HEK293 (cell line): ENCODE data around the gene TMEM184C.

Experiments
- ZBTB1 ChIP-seq: fragments of 450-650 bp; formaldehyde crosslinking; IDR thresholded peaks from 2 replicates; pipeline ENCODE4 v1.5.1; 2016; ENCODE audit warnings: missing biosample characterization, missing genetic modification characterization
- ZNF416 ChIP-seq: fragments of 450-650 bp; formaldehyde crosslinking; IDR thresholded peaks from 2 replicates; pipeline ENCODE4 v1.5.1; 2016; ENCODE audit warnings: missing biosample characterization, missing genetic modification characterization
- TF ChIP-seq, protein P1 (sequence below): fragments of 450-650 bp; formaldehyde crosslinking; IDR thresholded peaks from 2 replicates; pipeline ENCODE4 v1.5.1; 2016; ENCODE audit warnings: missing biosample characterization, missing genetic modification characterization
- TF ChIP-seq, protein P2 (sequence below): fragments of 450-650 bp; formaldehyde crosslinking; IDR thresholded peaks from 2 replicates; pipeline ENCODE4 v1.5.1; 2017; ENCODE audit warnings: missing biosample characterization, missing genetic modification characterization
- TF ChIP-seq, protein P3 (sequence below): fragments of 450-650 bp; formaldehyde crosslinking; IDR thresholded peaks from 2 replicates; pipeline ENCODE4 v1.5.1; 2017; ENCODE audit warnings: missing biosample characterization, missing genetic modification characterization

DNA sequence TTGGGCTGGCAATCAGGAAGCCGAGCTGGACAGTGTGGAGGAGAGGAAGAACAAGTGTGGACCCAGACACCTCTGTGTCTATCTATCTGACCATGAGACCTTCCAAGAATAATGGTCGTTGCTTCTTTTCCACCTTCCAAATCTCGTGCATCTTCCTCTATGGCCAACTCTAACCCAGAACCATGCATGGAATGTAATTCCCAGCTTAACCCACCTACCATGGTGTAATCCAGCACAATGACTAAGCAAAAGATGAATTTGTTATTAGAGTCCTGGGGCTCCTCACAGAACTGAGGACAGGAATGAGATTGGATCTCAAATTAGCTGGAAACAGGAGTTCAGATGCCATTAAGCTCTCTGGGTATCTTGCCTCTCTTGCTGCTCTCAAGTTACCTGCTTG lies 17.4 kb upstream of the TMEM184C start:
- TF ChIP-seq, protein P1, sequence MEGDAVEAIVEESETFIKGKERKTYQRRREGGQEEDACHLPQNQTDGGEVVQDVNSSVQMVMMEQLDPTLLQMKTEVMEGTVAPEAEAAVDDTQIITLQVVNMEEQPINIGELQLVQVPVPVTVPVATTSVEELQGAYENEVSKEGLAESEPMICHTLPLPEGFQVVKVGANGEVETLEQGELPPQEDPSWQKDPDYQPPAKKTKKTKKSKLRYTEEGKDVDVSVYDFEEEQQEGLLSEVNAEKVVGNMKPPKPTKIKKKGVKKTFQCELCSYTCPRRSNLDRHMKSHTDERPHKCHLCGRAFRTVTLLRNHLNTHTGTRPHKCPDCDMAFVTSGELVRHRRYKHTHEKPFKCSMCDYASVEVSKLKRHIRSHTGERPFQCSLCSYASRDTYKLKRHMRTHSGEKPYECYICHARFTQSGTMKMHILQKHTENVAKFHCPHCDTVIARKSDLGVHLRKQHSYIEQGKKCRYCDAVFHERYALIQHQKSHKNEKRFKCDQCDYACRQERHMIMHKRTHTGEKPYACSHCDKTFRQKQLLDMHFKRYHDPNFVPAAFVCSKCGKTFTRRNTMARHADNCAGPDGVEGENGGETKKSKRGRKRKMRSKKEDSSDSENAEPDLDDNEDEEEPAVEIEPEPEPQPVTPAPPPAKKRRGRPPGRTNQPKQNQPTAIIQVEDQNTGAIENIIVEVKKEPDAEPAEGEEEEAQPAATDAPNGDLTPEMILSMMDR (tag by site-specific recombination) = no peak
- TF ChIP-seq, protein P2, sequence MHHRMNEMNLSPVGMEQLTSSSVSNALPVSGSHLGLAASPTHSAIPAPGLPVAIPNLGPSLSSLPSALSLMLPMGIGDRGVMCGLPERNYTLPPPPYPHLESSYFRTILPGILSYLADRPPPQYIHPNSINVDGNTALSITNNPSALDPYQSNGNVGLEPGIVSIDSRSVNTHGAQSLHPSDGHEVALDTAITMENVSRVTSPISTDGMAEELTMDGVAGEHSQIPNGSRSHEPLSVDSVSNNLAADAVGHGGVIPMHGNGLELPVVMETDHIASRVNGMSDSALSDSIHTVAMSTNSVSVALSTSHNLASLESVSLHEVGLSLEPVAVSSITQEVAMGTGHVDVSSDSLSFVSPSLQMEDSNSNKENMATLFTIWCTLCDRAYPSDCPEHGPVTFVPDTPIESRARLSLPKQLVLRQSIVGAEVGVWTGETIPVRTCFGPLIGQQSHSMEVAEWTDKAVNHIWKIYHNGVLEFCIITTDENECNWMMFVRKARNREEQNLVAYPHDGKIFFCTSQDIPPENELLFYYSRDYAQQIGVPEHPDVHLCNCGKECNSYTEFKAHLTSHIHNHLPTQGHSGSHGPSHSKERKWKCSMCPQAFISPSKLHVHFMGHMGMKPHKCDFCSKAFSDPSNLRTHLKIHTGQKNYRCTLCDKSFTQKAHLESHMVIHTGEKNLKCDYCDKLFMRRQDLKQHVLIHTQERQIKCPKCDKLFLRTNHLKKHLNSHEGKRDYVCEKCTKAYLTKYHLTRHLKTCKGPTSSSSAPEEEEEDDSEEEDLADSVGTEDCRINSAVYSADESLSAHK (tag by site-specific recombination) = no peak
- TF ChIP-seq ZNF416 (tag by site-specific recombination) (no peak), ZBTB1 (tag by site-specific recombination) (no peak)
- TF ChIP-seq, protein P3, sequence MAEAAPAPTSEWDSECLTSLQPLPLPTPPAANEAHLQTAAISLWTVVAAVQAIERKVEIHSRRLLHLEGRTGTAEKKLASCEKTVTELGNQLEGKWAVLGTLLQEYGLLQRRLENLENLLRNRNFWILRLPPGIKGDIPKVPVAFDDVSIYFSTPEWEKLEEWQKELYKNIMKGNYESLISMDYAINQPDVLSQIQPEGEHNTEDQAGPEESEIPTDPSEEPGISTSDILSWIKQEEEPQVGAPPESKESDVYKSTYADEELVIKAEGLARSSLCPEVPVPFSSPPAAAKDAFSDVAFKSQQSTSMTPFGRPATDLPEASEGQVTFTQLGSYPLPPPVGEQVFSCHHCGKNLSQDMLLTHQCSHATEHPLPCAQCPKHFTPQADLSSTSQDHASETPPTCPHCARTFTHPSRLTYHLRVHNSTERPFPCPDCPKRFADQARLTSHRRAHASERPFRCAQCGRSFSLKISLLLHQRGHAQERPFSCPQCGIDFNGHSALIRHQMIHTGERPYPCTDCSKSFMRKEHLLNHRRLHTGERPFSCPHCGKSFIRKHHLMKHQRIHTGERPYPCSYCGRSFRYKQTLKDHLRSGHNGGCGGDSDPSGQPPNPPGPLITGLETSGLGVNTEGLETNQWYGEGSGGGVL (tag by site-specific recombination) = no peak
